ENCODE data around the gene NUDT9.
A peak's percentile ranks its signal among the peaks of the same experiment; 100 is the strongest.
"Not testable (repeated sequence)": the region's sequence is repeated elsewhere in the genome, so short reads cannot be mapped to it uniquely, and the experiment has no call there.

NUDT9 gene, protein sequence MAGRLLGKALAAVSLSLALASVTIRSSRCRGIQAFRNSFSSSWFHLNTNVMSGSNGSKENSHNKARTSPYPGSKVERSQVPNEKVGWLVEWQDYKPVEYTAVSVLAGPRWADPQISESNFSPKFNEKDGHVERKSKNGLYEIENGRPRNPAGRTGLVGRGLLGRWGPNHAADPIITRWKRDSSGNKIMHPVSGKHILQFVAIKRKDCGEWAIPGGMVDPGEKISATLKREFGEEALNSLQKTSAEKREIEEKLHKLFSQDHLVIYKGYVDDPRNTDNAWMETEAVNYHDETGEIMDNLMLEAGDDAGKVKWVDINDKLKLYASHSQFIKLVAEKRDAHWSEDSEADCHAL

DNA sequence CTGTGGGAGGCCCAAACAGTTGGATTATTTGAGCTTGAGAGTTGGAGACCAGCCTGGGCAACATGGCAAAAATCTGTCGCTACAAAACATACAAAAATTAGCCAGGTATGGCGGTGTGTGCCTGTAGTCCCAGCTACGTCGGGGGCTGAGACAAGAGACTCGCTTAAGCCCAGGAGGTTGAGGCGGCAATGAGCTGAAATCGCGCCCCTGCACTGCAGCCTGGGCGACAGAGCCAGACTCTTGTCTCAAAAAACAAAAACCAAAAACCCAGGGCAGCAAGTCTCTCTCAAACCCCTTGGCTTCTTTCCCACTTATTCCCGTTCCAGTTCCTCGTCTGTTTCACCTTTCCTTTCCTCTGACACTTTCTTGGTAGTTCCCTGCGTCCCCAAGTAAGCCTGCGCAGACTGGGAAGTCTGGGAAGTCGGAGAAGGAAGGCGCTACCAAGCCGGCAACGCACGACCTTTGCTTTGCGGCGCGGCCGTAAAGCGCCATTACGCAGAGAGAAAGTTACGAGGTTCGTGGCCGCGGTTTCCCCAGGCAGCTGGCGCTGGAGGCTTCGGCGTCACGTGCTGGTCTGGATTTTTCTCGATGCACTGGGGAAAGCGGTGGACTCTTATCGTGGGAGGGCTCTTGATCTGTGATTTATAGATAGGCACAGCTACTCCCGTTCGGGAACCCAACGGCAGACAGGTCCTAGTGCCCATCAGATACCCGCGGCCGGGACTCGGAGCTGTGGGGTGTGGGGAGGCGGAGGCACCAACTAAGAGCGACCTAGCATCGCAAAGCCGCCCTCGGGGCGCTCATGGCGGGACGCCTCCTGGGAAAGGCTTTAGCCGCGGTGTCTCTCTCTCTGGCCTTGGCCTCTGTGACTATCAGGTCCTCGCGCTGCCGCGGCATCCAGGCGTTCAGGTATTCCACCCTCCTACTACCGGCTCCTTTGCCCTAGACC, at the start of gene NUDT9:
TSS of gene NUDT9 (plus strand) at position 470 of the 949 bp plus-strand sequence. CDS start at position 803, 333 bp downstream.
- peak within 1 kb of the TSS; percentile 47 to 98 (median 87) for H3K27ac ChIP-seq
- H3K4me3 ChIP-seq, result peak within 1 kb of the TSS; percentile 54 to 82 (median 72)

DNA sequence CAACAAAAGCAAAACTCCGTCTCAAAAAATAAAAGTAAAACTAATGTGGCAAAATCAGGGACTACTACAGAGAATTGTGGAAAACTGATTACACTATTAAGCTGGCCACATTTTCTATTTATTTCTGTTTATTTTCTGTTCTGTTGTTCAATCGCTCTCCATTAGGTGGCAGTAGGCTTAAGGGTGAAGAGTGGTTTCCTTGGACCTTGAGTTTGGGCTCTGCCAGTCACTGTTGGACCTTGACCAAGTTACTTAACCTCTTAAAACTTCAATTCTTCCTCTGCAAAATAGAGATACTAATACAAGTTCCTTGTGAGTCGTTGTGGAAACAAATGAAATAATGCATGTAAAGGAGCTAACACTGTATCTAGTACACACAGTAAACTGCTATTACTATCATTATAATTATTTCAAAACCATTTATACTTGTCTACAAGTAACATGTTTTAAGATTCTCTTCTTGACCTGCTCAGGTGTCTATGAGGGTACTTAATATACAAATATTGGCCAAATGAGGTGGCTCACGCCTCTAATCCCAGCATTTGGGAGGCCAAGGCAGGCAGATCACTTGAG, 46.6 kb upstream of the NUDT9 start:
- Histone ChIP-seq H3K27ac (no peak overlapping the region), H3K4me3 (no peak overlapping the region)

DNA sequence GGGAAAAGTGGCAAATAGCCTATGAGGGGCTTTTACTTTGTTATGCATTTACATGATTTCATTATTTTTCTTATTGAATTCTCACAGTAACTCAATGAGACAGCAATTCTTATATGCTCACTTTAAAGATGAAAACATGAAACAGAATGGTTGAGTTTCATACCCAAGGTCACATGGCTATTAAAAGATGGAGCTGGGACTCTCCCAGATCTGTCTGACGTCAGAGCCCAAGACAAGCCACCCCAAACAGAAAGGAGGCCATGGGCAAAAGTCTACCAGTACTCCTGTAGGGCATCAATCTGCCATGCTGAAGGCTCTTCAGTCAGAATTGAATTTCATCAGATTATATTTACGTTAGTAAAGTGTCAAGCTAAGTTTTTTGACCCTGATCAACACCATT, 44.6 kb upstream of the NUDT9 start:
- H3K27ac ChIP-seq, result no peak overlapping the region
- no peak overlapping the region for H3K4me3 ChIP-seq

DNA sequence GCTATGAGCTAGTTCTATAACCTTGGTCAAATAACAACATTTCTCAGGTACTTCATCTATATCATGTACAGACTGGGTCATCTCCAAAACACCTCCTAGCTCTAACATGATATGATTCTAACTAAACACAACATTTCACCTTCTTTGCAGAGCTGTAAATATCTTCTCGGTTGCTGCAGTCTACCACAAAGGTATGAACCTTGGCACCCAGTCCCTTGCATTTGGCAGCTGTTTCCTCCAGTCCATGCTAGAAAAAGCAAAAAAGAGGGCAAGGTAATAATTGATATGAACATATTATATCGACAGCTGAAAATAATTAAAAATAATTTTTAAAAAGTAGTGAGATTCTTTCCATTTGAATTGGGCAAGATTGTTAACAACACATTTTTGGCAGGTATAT, 40.3 kb upstream of the NUDT9 start:
- Histone ChIP-seq H3K27ac (no peak overlapping the region), H3K4me3 (no peak overlapping the region)

DNA sequence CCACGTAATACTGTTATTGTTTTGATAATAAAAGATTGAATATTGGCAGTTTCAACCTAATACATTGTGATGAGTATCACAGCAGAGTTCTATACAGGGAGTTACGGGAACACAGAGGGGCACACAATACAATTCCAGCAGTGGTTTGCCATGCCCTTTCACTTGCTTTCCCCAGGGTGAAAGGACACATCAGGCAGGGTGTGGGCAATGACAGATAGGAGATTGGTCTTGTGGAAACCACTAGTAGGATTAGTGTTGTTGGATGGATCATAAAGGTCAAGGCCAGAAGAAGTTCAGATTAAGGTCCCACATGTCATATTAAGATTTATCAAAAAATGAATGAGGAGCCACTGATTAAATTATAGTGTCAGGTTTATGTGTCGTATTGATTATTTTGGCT, 39.4 kb upstream of the NUDT9 start:
- H3K27ac ChIP-seq, result no peak overlapping the region
- H3K4me3 ChIP-seq, result no peak overlapping the region

DNA sequence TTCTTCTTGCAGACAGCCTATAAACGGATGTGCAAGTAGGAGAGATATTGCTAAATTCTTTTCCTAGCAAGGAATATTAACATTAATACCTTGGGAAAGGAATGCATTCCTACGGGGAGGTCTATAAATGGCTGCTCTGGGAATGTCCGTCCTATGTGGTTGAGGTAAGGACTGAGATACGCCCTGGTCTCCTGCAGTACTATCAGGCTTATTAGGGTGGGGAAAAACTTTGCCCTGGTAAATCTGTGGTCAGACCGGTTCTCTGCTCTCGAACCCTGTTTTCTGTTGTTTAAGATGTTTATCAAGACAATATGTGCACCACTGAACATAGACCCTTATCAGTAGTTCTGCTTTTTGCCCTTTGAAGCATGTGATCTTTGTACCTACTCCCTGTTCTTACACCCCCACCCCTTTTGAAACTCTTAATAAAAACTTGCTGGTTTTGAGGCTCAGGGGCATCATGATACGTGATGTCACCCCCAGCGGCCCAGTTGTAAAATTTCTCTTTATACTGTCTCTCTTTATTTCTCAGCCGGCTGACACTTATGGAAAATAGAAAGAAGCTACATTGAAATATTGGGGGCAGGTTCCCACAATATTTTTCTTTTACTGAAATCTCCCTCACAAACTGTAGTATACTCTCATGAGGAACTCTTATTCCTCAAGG, 37.8 kb upstream of the NUDT9 start:
- H3K4me3 ChIP-seq, H3K27ac ChIP-seq: not testable (repeated sequence)

DNA sequence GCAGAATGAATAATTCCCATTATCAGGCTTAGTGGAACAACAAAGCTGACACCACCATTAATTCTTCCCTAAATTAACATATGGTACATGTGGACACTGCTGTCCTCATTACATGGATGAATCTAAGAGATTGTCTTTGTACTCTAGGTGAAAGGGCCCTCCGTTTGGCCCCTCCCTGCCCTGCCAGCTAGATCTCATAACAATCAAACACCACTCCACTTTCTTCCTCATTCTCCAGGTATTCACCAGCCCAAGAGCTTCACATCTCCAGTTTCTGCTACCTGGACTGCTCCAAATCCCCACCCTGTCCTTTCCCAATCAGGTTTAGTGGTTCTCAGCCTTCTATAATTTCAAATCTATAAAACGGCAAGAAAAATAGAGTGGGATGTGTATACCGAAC, 35.1 kb upstream of the NUDT9 start:
- H3K27ac ChIP-seq, result no peak overlapping the region

DNA sequence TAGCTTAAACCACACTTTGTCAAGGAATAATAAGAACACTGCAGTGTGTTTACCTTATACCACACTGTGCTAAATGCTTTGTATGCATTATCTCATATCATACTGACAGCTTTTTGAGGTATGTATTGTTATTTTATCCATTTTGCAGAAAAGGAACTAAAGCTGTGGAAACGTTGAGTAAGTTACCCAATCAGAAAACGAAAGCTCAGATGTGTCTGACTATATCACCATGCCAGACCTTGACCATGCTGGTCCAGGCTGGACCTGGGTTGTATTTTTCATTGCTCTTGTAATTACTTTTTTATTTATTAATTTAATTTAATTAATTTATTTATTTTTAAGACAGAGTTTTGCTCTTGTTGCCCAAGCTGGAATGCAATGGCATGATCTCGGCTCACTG, 33.5 kb upstream of the NUDT9 start:
- Histone ChIP-seq H3K27ac (no peak overlapping the region), H3K4me3 (peak overlapping the region in 2 of 7 experiments; percentile 55 to 56)

More for the DNA sequence above, 35.1 kb upstream of the NUDT9 start:
- H3K4me3 ChIP-seq, result no peak overlapping the region

DNA sequence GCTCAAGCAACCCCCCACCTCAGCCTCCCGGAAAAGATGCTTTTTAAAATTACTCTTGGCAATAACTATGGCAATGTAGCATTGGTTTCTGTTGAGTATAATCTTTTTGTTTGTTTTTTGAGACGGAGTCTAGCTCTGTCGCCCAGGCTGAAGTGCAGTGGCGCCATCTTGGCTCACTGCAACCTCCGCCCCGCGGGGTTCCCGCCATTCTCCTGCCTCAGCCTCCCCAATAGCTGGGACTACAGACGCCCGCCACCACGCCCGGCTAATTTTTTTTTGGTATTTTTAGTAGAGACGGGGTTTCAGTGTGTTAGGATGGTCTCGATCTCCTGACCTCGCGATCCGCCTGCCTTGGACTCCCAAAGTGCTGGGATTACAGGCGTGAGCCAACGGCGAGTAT, 32.3 kb upstream of the NUDT9 start:
- H3K27ac ChIP-seq, result peak overlapping the region in 13 of 21 experiments; percentile 22 to 91 (median 77)
- H3K4me3 ChIP-seq, result peak overlapping the region; percentile 46 to 56 (median 50)

DNA sequence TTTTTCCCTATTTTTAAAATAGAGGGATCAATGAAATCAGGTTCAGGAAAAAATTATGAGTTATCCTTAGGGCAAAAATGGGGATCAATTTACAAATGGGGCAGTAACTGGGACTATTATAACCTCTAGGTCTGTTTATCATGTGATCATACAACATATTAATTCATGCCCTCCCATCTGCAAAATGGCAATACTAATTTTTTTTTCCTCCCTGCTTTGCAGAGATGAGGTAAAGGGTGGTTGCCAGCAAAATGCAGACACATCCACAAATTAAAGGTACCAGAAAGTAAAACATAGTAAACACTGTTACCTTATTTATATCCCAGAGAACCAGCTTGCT, 31.9 kb upstream of the NUDT9 start:
- H3K4me3 ChIP-seq, result peak overlapping the region; percentile 46 to 56 (median 50)
- H3K27ac ChIP-seq, result peak overlapping the region; percentile 23 to 91 (median 79)

DNA sequence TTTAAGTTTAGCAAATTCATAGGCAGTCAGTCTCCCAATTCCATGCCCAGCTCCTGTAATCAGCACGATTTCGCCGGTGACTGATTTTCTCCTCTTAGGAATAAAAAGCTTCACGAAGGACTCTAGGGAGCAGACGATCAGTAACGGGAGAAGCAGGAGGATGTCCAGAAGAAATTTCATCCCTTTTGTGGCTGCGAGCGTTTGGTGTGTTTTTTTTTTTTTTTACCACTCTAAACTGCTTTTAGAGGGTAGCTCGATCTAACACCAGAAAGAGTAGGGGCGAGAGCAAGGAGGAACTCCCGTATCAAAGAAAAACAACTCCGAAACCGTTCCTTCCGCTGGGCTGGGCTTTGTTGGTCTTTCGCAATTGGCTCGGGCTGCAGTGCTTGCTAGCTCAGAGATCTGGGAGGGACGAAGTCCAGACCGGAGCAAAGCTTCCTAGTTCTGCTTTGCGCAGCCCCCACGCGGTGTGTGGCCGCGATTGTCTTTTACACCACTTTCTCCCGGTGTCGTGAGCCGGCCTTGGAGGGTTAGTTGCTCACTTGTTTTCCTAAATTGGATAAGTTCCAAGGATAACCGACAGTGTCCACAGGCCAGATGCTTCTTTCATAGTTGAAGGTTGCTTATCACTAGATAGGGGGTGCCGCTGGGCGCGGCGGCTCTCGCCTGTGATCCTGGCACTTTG, 31.3 kb upstream of the NUDT9 start, which contains the start of gene HSD17B11:
TSS of gene HSD17B11 (minus strand) at position 298 of the 685 bp plus-strand sequence. CDS start at position 180, 118 bp downstream.
- H3K4me3 ChIP-seq, result peak within 1 kb of the TSS; percentile 46 to 56 (median 50)
- H3K27ac ChIP-seq, result peak within 1 kb of the TSS; percentile 23 to 91 (median 79)

DNA sequence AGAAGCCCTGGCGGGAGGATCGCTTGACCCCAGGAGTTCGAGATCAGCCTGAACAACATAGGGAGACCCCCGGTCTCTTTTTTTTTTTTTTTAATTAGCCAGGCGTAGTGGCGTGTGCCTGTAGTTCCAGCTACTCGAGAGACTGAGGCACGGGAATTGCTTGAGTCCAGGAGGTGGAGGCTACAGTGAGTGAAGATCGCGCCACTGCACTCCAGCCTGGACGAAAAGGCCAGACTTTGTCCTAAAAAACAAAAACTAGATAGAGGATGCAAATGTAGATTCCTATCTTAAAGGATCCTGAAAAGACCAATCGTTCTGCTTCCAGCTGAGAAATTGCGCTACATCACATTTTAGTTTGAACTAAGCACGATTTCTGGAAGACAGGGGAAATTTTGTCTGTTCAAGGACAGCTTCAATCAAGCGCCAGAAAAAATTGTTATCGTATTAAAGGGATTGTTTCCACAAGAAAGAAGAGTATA, 30.8 kb upstream of the NUDT9 start:
- Histone ChIP-seq H3K4me3 (peak overlapping the region; percentile 46 to 56 (median 50)), H3K27ac (peak overlapping the region; percentile 23 to 91 (median 79))

DNA sequence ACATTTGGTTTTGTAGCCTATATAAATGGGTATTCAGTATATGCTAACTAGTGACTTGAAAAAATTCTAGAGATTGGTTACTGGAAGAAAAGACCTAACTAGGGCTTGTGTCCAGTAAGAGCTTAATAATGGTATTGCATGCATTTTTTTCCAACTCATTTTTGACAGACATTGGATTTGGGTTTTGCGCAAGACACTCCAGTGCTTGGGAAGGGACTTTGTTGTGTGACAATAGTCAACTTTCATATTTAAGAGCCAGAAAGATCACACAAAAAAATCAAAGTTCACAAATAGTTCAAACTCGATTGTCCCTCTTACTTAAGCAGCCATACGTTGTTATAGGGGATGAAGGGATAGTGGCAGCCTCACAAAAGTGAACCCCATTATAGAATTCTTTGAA, 30.2 kb upstream of the NUDT9 start:
- no peak overlapping the region for H3K4me3 ChIP-seq
- no peak overlapping the region for H3K27ac ChIP-seq

DNA sequence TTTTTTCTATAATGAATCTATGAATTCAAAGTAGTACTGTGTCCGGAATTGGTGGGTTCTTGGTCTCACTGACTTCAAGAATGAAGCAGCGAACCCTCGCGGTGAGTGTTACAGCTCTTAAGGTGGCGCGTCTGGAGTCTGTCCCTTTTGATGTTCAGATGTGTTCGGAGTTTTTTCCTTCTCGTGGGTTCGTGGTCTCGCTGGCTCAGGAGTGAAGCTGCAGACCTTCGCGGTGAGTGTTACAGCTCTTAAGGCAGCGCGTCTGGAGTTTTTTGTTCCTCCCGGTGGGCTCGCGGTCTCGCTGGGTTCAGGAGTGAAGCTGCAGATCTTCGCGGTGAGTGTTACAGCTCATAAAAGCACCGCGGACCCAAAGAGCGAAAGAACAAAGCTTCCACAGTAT, 27.3 kb upstream of the NUDT9 start:
- H3K4me3 ChIP-seq, H3K27ac ChIP-seq: not testable (repeated sequence)

DNA sequence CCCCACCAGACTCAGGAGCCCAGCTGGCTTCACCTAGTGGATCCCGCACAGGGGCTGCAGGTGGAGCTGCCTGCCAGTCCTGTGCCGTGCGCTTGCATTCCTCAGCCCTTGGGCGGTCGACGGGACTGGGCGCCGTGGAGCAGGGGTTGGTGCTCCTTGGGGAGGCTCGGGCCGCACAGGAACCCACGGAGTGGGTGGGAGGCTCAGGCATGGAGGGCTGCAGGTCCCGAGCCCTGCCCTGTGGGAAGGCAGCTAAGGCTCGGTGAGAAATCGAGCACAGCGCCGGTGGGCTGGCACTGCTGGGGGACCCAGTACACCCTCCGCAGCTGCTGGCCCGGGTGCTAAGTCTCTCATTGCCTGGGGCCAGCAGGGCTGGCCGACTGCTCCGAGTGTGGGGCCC, 26.5 kb upstream of the NUDT9 start:
- not testable (repeated sequence) for H3K27ac ChIP-seq, H3K4me3 ChIP-seq

DNA sequence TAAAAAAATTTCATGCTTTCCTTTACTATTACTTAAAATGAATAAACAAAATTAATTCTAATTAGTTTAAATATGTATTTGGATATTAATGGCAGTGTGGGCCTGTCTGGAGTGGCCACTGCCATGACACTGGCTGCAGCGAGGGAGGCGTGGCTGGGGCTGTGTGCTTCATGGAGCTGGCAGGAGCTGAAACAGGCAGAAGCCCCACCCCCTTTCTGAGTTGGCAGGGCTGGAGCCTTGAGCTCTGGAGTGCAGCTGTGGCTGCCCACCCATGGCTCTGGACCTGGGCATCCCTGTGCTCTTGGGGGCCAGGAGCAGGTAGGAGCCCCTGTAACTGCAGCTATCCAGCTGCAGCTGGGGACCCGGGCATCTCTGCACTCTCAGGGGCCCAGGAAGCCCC, 23.2 kb upstream of the NUDT9 start:
- Histone ChIP-seq H3K27ac (no peak overlapping the region), H3K4me3 (no peak overlapping the region)

DNA sequence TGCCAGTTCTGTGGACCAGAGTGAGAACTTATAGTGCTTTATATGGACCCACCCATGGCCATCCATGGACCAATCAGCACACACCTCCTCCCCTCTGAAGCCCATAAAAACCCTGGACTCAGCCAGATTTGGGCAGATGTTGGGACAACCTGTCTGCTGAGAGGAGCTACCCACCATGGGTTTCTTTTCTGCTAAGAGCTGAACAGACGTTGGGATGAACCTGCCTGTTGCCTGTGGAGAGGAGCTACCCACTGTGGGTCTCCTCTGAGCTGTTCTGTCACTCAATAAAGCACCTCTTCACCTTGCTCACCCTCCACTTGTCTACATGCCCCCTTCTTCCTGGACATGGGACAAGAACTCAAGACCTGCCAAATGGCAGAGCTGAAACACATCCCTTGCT, 22.4 kb upstream of the NUDT9 start:
- no peak overlapping the region for H3K4me3 ChIP-seq
- H3K27ac ChIP-seq, result no peak overlapping the region

DNA sequence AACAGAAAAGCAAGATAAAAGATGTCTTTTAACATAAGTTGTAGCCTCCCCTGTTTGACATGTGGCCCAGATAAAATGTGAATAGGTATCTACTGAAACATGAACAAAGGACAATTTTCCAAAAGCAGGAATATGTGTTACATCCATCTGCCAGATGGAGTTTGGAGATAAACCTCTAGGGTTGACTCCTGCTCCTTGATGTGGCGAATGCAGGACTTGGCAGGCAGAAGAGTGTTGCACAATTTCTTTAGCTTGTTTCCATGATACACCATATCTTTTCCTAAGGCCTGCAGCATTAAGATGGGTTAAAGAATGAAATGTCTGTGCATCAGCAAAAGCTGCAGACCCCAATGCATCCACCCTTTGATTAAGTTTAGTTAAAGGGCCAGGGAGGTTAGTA, 18.6 kb upstream of the NUDT9 start:
- not testable (repeated sequence) for H3K4me3 ChIP-seq, H3K27ac ChIP-seq

DNA sequence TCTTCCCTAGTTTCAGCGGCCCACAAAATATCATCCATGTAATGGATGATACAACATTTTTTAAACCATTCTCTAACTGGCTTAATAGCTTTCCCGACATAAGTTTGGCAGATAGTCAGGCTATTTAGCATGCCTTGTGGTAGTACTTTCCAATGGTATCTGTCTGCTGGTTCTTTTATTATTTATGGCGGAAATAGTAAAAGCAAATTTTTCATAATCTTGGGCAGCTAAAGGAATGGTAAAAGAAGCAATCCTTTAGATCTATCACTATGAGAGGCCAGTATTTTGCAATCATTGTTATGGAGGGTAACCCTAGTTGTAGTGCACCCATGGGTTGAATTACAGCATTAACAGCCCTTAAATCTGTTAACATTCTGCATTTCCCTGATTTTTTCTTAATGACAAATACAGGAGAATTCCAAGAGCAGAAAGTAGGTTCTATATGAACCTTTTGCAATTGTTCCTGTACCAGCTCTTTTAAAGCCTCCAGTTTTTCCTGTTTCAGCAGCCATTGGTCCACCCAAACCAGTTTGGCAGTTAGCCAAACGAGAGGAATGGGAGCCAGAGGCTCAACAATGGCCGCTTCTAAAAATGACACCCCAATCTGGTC, 17.1 kb upstream of the NUDT9 start:
- no peak overlapping the region for H3K27ac ChIP-seq
- no peak overlapping the region for H3K4me3 ChIP-seq

All from skin epidermis (tissue), 12 donors.